Inflammatory macrophage treated with lipopolysaccharide for 1 hour (primary cell): ENCODE results near the gene TFAM.

Experiments
- DNase-seq, 2 donors: peaks; one replicate each; pipeline ENCODE4 v3.0.0-alpha.2; 2020 to 2022

TFAM gene

GRCh38 chr10:58436071-58436470, 50.9 kb downstream of the TFAM start:
- DNase-seq: no peak

GRCh38 chr10:58438340-58438871, 53.2 kb downstream of the TFAM start:
- DNase-seq: no peak

- no peak for DNase-seq
These were observed 53.8 kb downstream of the TFAM start for GRCh38 chr10:58438986-58439385.

GRCh38 chr10:58439632-58440364, 54.6 kb downstream of the TFAM start:
- no peak for DNase-seq

- no peak for DNase-seq
These were observed 55.3 kb downstream of the TFAM start for GRCh38 chr10:58440484-58440883.

GRCh38 chr10:58444321-58444720, 59.1 kb downstream of the TFAM start:
- no peak for DNase-seq

- DNase-seq: no peak
These were observed 59.7 kb downstream of the TFAM start for GRCh38 chr10:58444876-58445275.

GRCh38 chr10:58448121-58448935, 63.1 kb downstream of the TFAM start:
- DNase-seq: no peak
